ENCODE results near the gene RBAK.
"Not testable (repeated sequence)": the region's sequence is repeated elsewhere in the genome, so short reads cannot be mapped to it uniquely, and the experiment has no call there.

The RBAK gene

GRCh38 chr7:5045558-5046396 is at the start of gene RBAK:
Gene RBAK, plus strand, starts transcription at chr7:5045860. Its CDS starts 2,217 bp downstream, at chr7:5048077.
- peak; percentile 90 for DNase-seq

- no peak for DNase-seq
Observed at GRCh38 chr7:4996696-4997222, 48.9 kb upstream of the RBAK start.

GRCh38 chr7:4998244-4998643 is 47.4 kb upstream of the RBAK start:
- no peak for DNase-seq

GRCh38 chr7:4998910-4999309 is 46.8 kb upstream of the RBAK start:
- no peak for DNase-seq

- DNase-seq, result no peak
Observed at GRCh38 chr7:4999369-4999950, 46.2 kb upstream of the RBAK start.

- DNase-seq, result no peak
Observed at GRCh38 chr7:5001003-5001402, 44.7 kb upstream of the RBAK start.

- DNase-seq, result no peak
Observed at GRCh38 chr7:5001911-5002310, 43.7 kb upstream of the RBAK start.

- no peak for DNase-seq
Observed at GRCh38 chr7:5005066-5005465, 40.6 kb upstream of the RBAK start.

- DNase-seq, result no peak
Observed at GRCh38 chr7:5012985-5013384, 32.7 kb upstream of the RBAK start.

GRCh38 chr7:5015936-5016335 is 29.7 kb upstream of the RBAK start:
- not testable (repeated sequence) for DNase-seq

GRCh38 chr7:5017626-5018025 is 28.0 kb upstream of the RBAK start:
- DNase-seq, result not testable (repeated sequence)

- DNase-seq, result no peak
Observed at GRCh38 chr7:5020098-5020497, 25.6 kb upstream of the RBAK start.

- not testable (repeated sequence) for DNase-seq
Observed at GRCh38 chr7:5020976-5021550, 24.6 kb upstream of the RBAK start.

- DNase-seq, result not testable (repeated sequence)
Observed at GRCh38 chr7:5023626-5024025, 22.0 kb upstream of the RBAK start.

GRCh38 chr7:5027796-5028410 is 17.8 kb upstream of the RBAK start:
- not testable (repeated sequence) for DNase-seq

GRCh38 chr7:5033186-5033585 is 12.5 kb upstream of the RBAK start:
- not testable (repeated sequence) for DNase-seq

- DNase-seq, result no peak
Observed at GRCh38 chr7:5035276-5035675, 10.4 kb upstream of the RBAK start.

GRCh38 chr7:5036446-5036845 is 9.2 kb upstream of the RBAK start:
- DNase-seq, result no peak

GRCh38 chr7:5041047-5041446 is 4.6 kb upstream of the RBAK start:
- DNase-seq, result no peak

- DNase-seq, result no peak
Observed at GRCh38 chr7:5043661-5044060, 2.0 kb upstream of the RBAK start.

- not testable (repeated sequence) for DNase-seq
Observed at GRCh38 chr7:5046397-5046732, 705 bp downstream of the RBAK start.

GRCh38 chr7:5047127-5047526 is 1.5 kb downstream of the RBAK start:
- DNase-seq, result not testable (repeated sequence)

- no peak for DNase-seq
Observed at GRCh38 chr7:5050676-5051075, 5.0 kb downstream of the RBAK start.

- DNase-seq, result not testable (repeated sequence)
Observed at GRCh38 chr7:5051731-5052130, 6.1 kb downstream of the RBAK start.

Data from activated naive CD4-positive, alpha-beta T cell treated with Interleukin-2 at 50 U/mL for 16 hours (primary cell).